ENCODE data around the gene PLXNA2. TPM values are rescaled to one million over a fixed set of nuclear protein-coding genes. Genes with fewer than 3 reads are reported as not detected.
A peak's percentile ranks its signal among the peaks of the same experiment; 100 is the strongest.

The PLXNA2 gene
- total and polyA plus RNA-seq, 2 donors (not counting 3 experiments of a cell fraction or from before 2014, with no cell fraction given) = 42.6 to 229 TPM

DNA sequence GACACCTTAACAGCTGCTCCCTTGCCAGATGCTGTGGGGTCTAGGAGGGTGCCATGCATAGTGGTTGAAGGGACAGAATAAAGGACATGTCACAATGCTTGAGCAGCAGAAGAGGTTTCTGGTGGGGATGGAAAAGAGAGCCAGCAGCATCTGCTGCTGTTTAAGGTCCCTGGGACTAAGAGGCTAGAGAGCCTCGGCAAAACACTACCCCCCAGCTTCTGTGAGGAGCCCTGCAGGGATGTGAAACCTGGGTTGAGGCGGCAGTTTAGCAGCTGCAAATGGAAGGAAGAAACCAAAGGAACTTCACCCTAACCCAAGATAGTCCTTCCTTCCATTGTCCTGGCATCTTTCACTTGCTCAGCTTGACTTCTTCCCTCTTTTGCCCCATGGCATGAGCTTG, 39.4 kb downstream of the PLXNA2 start:
- dilution Hi-C loops (cut with MboI; ENCODE audit: extremely low pct_ligation_motif_present, low sequenced_read_pairs) (no loop called here), intact Hi-C loops (cut with micrococcal nuclease) (loop anchor here (1.0 to 5.0 kb wide), 2 partner anchors 262 to 1619 kb away; no protein-coding TSS in a partner anchor)
- CTCF ChIA-PET = interaction anchor here (0.7 to 32.5 kb wide), 4 partner anchors 10 to 73 kb away, joined by 3 to 714 read pairs (median 12); partner anchors contain the start of gene PLXNA2
- Histone ChIP-seq H3K4me2 (ENCODE audit: insufficient read depth, low read length) (peak overlapping the region; percentile 61), H3K27ac (ENCODE audit: insufficient read depth, low read depth, low read length) (peak overlapping the region; percentile 92), H3K9ac (replicated peaks; ENCODE audit: extremely low read depth, insufficient read depth, low read length) (peak overlapping the region; percentile 74), H3K36me3 (ENCODE audit: control insufficient read depth in 2 of 2, extremely low read depth in 1 of 2, insufficient read depth in 2 of 2, low read length in 2 of 2) (peaks cover 9 to 12% of the 10 kb centered on the region in 2 experiments), H3K4me1 (ENCODE audit: control insufficient read depth, extremely low read depth, insufficient read depth, low read length) (peaks cover 94% of the 10 kb centered on the region), H3K9me3 (replicated peaks; ENCODE audit: control insufficient read depth, insufficient read depth, low read length) (no peaks in the 10 kb centered on the region), H2AFZ (ENCODE audit: low read depth, low read length) (no peak overlapping the region), H4K20me1 (replicated peaks; ENCODE audit: control insufficient read depth, extremely low read depth, insufficient read depth, low read length) (no peaks in the 10 kb centered on the region), H3K4me3 (replicated peaks in 1 of 3; ENCODE audit: insufficient read depth in 1 of 3, low read depth in 1 of 3, low read length in 3 of 3) (no peak overlapping the region), H3K27me3 (ENCODE audit: control insufficient read depth in 2 of 2, insufficient read depth in 2 of 2, low read length in 2 of 2) (no peaks in the 10 kb centered on the region), H3K79me2 (ENCODE audit: control insufficient read depth, insufficient read depth, low read length) (peaks cover 60% of the 10 kb centered on the region), H3K9me1 (replicated peaks; ENCODE audit: control insufficient read depth, extremely low read depth, insufficient read depth, low read length) (no peaks in the 10 kb centered on the region)
- POLR2A ChIA-PET = no interaction called here
- BruUV-seq (replicated peaks) = TSS peak; percentile 32
- no peak for FAIRE-seq
- no peak for DNase-seq (ENCODE audit: low read depth, low spot score)
- TF ChIP-seq FOS (IDR thresholded peaks at IDR 0.05; ENCODE audit: borderline replicate concordance, insufficient read depth, low read length) (no peak), POLR2A (IDR thresholded peaks at IDR 0.05; ENCODE audit: low read depth, low read length) (no peak), GATA2 (IDR thresholded peaks at IDR 0.05; ENCODE audit: insufficient read depth, insufficient read length, low read depth, low read length) (no peak), EZH2 (IDR thresholded peaks at IDR 0.05; ENCODE audit: borderline replicate concordance, low read depth, low read length, severe bottlenecking) (no peak), JUN (IDR thresholded peaks at IDR 0.05; ENCODE audit: borderline replicate concordance, insufficient read depth, insufficient read length, low read depth) (no peak), MYC (IDR thresholded peaks at IDR 0.05; ENCODE audit: low read depth, low read length) (no peak), POLR2AphosphoS5 (IDR thresholded peaks at IDR 0.05; ENCODE audit: insufficient read depth, low read depth, low read length) (no peak)
- TF ChIP-seq, protein P1, sequence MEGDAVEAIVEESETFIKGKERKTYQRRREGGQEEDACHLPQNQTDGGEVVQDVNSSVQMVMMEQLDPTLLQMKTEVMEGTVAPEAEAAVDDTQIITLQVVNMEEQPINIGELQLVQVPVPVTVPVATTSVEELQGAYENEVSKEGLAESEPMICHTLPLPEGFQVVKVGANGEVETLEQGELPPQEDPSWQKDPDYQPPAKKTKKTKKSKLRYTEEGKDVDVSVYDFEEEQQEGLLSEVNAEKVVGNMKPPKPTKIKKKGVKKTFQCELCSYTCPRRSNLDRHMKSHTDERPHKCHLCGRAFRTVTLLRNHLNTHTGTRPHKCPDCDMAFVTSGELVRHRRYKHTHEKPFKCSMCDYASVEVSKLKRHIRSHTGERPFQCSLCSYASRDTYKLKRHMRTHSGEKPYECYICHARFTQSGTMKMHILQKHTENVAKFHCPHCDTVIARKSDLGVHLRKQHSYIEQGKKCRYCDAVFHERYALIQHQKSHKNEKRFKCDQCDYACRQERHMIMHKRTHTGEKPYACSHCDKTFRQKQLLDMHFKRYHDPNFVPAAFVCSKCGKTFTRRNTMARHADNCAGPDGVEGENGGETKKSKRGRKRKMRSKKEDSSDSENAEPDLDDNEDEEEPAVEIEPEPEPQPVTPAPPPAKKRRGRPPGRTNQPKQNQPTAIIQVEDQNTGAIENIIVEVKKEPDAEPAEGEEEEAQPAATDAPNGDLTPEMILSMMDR (IDR thresholded peaks at IDR 0.05; ENCODE audit: extremely low read depth in 1 of 2, insufficient read depth in 1 of 2, low read depth in 1 of 2, low read length in 2 of 2) = no peak
- TF ChIP-seq, protein P2, sequence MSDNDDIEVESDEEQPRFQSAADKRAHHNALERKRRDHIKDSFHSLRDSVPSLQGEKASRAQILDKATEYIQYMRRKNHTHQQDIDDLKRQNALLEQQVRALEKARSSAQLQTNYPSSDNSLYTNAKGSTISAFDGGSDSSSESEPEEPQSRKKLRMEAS (IDR thresholded peaks at IDR 0.05; ENCODE audit: insufficient read depth, insufficient read length) = no peak
